Muscle of back (tissue), 11 donors: ENCODE measurements around the gene DHDH. TPM values are rescaled to one million over a fixed set of nuclear protein-coding genes. Genes with fewer than 3 reads are reported as not detected.

Experiments
- DNase-seq, 3 donors: peaks; one replicate each; pipeline versions ENCODE4 v3.0.0 to v3.0.0-alpha.2; 2013
- polyA plus RNA-seq, 10 donors: library from polyadenylated mRNA; unstranded; fragments of 120-200 nt; gene quantifications; one replicate each; pipeline ENCODE4 v1.2.1, GENCODE V29; 2013; ENCODE audit not compliant: insufficient read length in 10 of 10

DHDH gene
- polyA plus RNA-seq, 10 donors = 0.15 to 0.80 (median 0.39) TPM; not detected in 1

GRCh38 chr19:48991011-48991609 lies 57.6 kb downstream of the DHDH start:
- DNase-seq = no peak

DNA sequence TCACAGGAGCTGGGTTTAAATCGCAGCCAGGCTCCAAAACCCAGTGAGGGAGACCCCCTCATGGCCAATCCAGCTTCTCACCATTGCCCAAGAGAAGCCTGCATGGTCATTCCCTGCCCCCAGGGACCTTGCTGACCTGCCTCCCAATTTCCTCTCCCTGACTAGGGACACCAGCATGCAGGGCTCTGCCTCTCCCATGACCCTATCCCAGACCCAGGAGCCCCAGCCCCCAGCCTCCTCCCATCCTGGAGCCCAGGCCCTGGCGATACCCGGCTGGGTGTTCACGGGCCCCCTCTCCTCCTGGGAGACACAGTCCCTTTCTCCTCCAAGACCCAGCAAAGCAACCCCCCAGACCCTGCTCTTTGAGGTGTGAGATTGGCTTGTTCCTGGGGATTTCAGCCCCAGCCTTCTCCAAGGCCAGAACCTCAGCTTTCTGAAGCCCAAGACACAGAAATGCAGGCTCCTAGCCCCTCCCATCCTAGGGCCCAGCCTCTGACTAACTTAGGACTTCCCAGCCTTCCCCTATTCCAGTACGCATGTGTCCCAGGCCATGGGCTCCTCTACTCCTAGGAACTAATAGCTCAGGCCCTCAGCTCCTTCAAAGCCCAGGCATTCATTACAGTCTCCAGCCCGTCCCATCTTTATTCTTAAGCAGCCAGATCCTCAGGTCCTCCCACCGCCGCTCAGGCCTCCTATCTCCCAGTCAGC lies 58.5 kb downstream of the DHDH start:
- peak; percentile 75 to 89 (median 79) for DNase-seq

- DNase-seq = peak in 1 of 3 donors; percentile 35
These were observed 59.2 kb downstream of the DHDH start for GRCh38 chr19:48992581-48993174.

GRCh38 chr19:48993175-48994034 lies 59.9 kb downstream of the DHDH start, which contains the start of the genes GYS1 and RUVBL2:
Gene GYS1 (minus strand): TSS chr19:48993309. CDS start chr19:48993112, 197 bp downstream.
Gene RUVBL2 (plus strand): TSS chr19:48993887. CDS start chr19:48993912, 25 bp downstream.
- peak; percentile 100 for DNase-seq

DNA sequence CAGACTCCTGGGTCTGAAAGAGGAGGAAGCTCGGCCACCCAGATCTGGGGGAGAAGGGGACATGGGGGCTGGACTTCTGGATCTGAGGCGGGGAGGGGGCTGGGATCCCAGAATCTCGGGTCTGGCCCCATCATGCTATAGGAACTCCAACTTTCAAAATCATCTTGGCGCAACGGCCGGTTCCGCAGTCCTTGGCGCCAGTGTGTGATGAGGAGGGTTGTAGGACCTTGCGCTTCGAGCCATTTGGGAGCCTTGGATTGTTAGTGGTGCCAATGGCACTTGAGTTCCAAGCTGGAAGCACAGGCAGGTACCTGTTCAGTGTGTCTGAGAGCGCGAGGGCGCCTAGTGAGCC lies 60.5 kb downstream of the DHDH start:
- no peak for DNase-seq

Other genes starting within 250 kb of the DHDH start
- gene FUT2, start 237.7 kb upstream of the DHDH start, polyA plus RNA-seq = 1 to 10 TPM in 2 of 10 donors, under 1 TPM in 8; 0.39 to 1.2 (median 0.83) TPM
- 100 to 1,000 TPM in 6 of 10 donors, 10 to 100 TPM in 4; 47.0 to 137 (median 107) TPM for gene MAMSTR, start 214.0 kb upstream of the DHDH start, polyA plus RNA-seq
- 10 to 100 TPM; 18.7 to 28.8 (median 21.7) TPM for gene RASIP1, start 193.1 kb upstream of the DHDH start, polyA plus RNA-seq
- 1 to 10 TPM in 4 of 10 donors, under 1 TPM in 6; 0.23 to 2.2 (median 0.94) TPM for gene IZUMO1, start 186.8 kb upstream of the DHDH start, polyA plus RNA-seq
- 1 to 10 TPM in 7 of 10 donors, under 1 TPM in 3; 0.62 to 1.9 (median 1.2) TPM for gene FUT1, start 181.1 kb upstream of the DHDH start, polyA plus RNA-seq
- not detected for gene FGF21, start 178.2 kb upstream of the DHDH start, polyA plus RNA-seq
- gene BCAT2, start 122.7 kb upstream of the DHDH start, polyA plus RNA-seq = 10 to 100 TPM; 19.6 to 24.3 (median 22.4) TPM
- 1 to 10 TPM; 2.6 to 4.5 (median 3.2) TPM for gene HSD17B14, start 97.2 kb upstream of the DHDH start, polyA plus RNA-seq
- 10 to 100 TPM; 23.6 to 43.5 (median 33.1) TPM for gene PLEKHA4, start 65.1 kb upstream of the DHDH start, polyA plus RNA-seq
- gene PPP1R15A, start 61.3 kb upstream of the DHDH start, polyA plus RNA-seq = 10 to 100 TPM; 44.3 to 79.0 (median 62.4) TPM
- under 1 TPM in 5 of 10 donors, not detected in 5; 0.16 to 0.54 (median 0.30) TPM for gene TULP2, start 35.0 kb upstream of the DHDH start, polyA plus RNA-seq
- gene NUCB1, start 33.4 kb upstream of the DHDH start, polyA plus RNA-seq = 100 to 1,000 TPM; 118 to 190 (median 146) TPM
- gene BAX, start 21.2 kb downstream of the DHDH start, polyA plus RNA-seq = 10 to 100 TPM; 32.8 to 56.5 (median 42.7) TPM
- gene FTL, start 31.6 kb downstream of the DHDH start, polyA plus RNA-seq = 100 to 1,000 TPM; 520 to 975 (median 659) TPM
- 100 to 1,000 TPM in 2 of 10 donors, 10 to 100 TPM in 8; 52.5 to 103 (median 84.0) TPM for gene GYS1, start 59.6 kb downstream of the DHDH start, polyA plus RNA-seq
- 10 to 100 TPM; 43.8 to 73.4 (median 52.0) TPM for gene RUVBL2, start 60.2 kb downstream of the DHDH start, polyA plus RNA-seq
- gene LHB, start 83.4 kb downstream of the DHDH start, polyA plus RNA-seq = under 1 TPM in 1 of 10 donors, not detected in 9; 0.34 TPM
- under 1 TPM in 2 of 10 donors, not detected in 8; 0.19 to 0.54 TPM for gene CGB3, start 90.6 kb downstream of the DHDH start, polyA plus RNA-seq
- under 1 TPM in 1 of 10 donors, not detected in 9; 0.49 TPM for gene CGB2, start 98.2 kb downstream of the DHDH start, polyA plus RNA-seq
- gene CGB1, start 103.2 kb downstream of the DHDH start, polyA plus RNA-seq = under 1 TPM in 1 of 10 donors, not detected in 9; 0.90 TPM
- 1 to 10 TPM in 4 of 10 donors, under 1 TPM in 1, not detected in 5; 0.44 to 2.1 (median 1.5) TPM for gene CGB5, start 110.1 kb downstream of the DHDH start, polyA plus RNA-seq
- gene CGB8, start 115.4 kb downstream of the DHDH start, polyA plus RNA-seq = 1 to 10 TPM in 2 of 10 donors, under 1 TPM in 3, not detected in 5; 0.40 to 1.6 (median 0.82) TPM
- 1 to 10 TPM in 3 of 10 donors, under 1 TPM in 7; 0.50 to 1.5 (median 0.66) TPM for gene CGB7, start 124.0 kb downstream of the DHDH start, polyA plus RNA-seq
- 1 to 10 TPM; 2.4 to 5.8 (median 3.8) TPM for gene NTF4, start 131.1 kb downstream of the DHDH start, polyA plus RNA-seq
- gene KCNA7, start 139.0 kb downstream of the DHDH start, polyA plus RNA-seq = 1 to 10 TPM; 3.3 to 9.4 (median 7.1) TPM
- 100 to 1,000 TPM; 136 to 261 (median 187) TPM for gene SNRNP70, start 151.8 kb downstream of the DHDH start, polyA plus RNA-seq
- 10 to 100 TPM in 4 of 10 donors, 1 to 10 TPM in 6; 8.1 to 14.5 (median 9.8) TPM for gene LIN7B, start 180.7 kb downstream of the DHDH start, polyA plus RNA-seq
- gene C19orf73, start 185.4 kb downstream of the DHDH start, polyA plus RNA-seq = 1 to 10 TPM in 1 of 10 donors, under 1 TPM in 7, not detected in 2; 0.26 to 1.4 (median 0.64) TPM
- gene PPFIA3, start 185.8 kb downstream of the DHDH start, polyA plus RNA-seq = 10 to 100 TPM in 1 of 10 donors, 1 to 10 TPM in 9; 3.4 to 11.9 (median 6.6) TPM
- 100 to 1,000 TPM in 9 of 10 donors, 10 to 100 TPM in 1; 77.6 to 154 (median 138) TPM for gene HRC, start 221.7 kb downstream of the DHDH start, polyA plus RNA-seq
- 10 to 100 TPM; 16.8 to 66.3 (median 31.4) TPM for gene TRPM4, start 224.1 kb downstream of the DHDH start, polyA plus RNA-seq